GM13977 (cell line): ENCODE measurements around the gene DCUN1D2.

Experiments used
- DNase-seq: peaks from one replicate; pipeline ENCODE4 v3.0.0; 2012; ENCODE audit warnings: low spot score
- CTCF ChIP-seq: IDR thresholded peaks from 2 replicates; pipeline ENCODE4 v1.5.1; 2012; ENCODE audit warnings: mild to moderate bottlenecking, control low read depth; ENCODE audit not compliant: insufficient read depth; ENCODE audit errors: extremely low read depth, missing control alignments
- in situ Hi-C: fragments of 300-500 bp; cut with MboI; formaldehyde crosslinking; loops from one replicate; pipeline ENCODE4 v1.12.0; 2022; ENCODE audit warnings: low sequenced_read_pairs, low pct_unique_long_range_greater_than_20kb, mixed read lengths, inconsistent platforms; ENCODE audit not compliant: unreplicated experiment

Gene DCUN1D2

GRCh38 chr13:113420232-113420631 is 70.3 kb downstream of the DCUN1D2 start:
- no peak for TF ChIP-seq CTCF
- in situ Hi-C loops: no loop called here
- DNase-seq: no peak

GRCh38 chr13:113419531-113420193 is 70.8 kb downstream of the DCUN1D2 start:
- TF ChIP-seq CTCF: no peak
- no peak for DNase-seq
- in situ Hi-C loops: no loop called here

GRCh38 chr13:113418722-113419049 is 71.8 kb downstream of the DCUN1D2 start:
- no peak for DNase-seq
- TF ChIP-seq CTCF: no peak
- in situ Hi-C loops: no loop called here

- DNase-seq: no peak
- in situ Hi-C loops: no loop called here
- no peak for TF ChIP-seq CTCF
These were observed 72.4 kb downstream of the DCUN1D2 start for GRCh38 chr13:113417836-113418721.

GRCh38 chr13:113417008-113417751 is 73.3 kb downstream of the DCUN1D2 start:
- no peak for DNase-seq
- TF ChIP-seq CTCF: no peak
- in situ Hi-C loops: no loop called here

- DNase-seq: no peak
- no peak for TF ChIP-seq CTCF
- in situ Hi-C loops: no loop called here
These were observed 74.7 kb downstream of the DCUN1D2 start for GRCh38 chr13:113415825-113416224.
